Esophagus muscularis mucosa (tissue), 4 donors: ENCODE results near the gene SIK3.

Source experiments
- CTCF ChIP-seq, 3 experiments: fragments of 200-600 bp in 2 of 3; fragments of 450-650 bp in 1 of 3; sonication (generic) in 2 of 3; IDR thresholded peaks; one replicate each; pipeline ENCODE4 v1.5.1; 2017 to 2019; ENCODE audit warnings: antibody characterized with exemption in 3 of 3, mild to moderate bottlenecking in 2 of 3, moderate library complexity in 1 of 3
- EP300 ChIP-seq: sonication (generic); formaldehyde crosslinking; IDR thresholded peaks from one replicate; pipeline ENCODE4 v1.6.1; 2017; ENCODE audit warnings: antibody characterized with exemption
- POLR2A ChIP-seq: fragments of 450-650 bp; IDR thresholded peaks from one replicate; pipeline ENCODE4 v1.6.1; 2017; ENCODE audit warnings: antibody characterized with exemption, moderate library complexity, mild to moderate bottlenecking, low read depth

DNA sequence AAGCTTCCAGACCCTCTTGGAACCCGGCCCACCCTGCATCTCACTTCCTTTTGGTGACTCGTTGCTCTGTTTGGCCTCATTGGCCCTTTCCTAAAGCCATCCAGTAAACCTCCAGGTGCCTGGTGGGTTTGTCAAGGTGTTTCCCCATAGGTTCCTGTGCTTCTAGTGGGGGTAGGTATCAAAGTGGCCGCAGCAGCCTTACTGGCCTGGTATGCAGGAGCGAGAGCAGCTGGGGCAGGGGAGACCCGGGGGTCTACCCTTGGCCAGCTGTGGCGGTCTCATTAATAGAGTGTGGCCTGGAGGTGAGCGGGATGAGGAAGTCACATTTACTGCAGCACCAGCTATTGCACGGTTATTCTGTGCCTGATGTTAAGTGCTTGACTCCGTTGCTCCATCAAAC is 279.2 kb downstream of the SIK3 start:
- TF ChIP-seq CTCF (IDR thresholded peaks at IDR 0.05): no peak
- TF ChIP-seq POLR2A: no peak
- TF ChIP-seq EP300: no peak
